ENCODE results near the gene IKZF4. TPM values are rescaled to one million over a fixed set of nuclear protein-coding genes. Genes with fewer than 3 reads are reported as not detected.

IKZF4 gene
- total and polyA plus RNA-seq, 4 experiments from 2014 or later = 0.37 to 7.9 (median 4.7) TPM

DNA sequence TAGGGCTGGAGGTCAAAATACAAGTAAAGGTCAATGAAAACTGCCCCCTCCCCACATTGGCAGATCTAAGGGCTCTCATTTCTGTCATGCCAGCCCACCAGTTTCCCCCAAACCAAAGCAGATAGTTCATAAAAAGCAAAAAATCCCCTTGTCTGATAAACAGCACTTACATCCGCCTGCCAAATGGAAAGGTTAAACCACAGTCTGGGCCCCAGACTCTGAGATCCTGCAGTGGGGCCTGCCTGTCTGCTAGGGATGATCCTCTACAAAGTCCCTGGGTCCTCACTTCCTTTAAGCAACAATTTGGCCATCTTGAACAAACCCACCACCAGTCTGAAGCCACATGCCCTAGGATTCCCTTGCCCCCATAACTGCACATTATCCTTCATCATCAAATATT is 11.1 kb downstream of the IKZF4 start:
- no peak for DNase-seq
- Mint-ChIP-seq H3K27ac (peak overlapping the region in 5 of 7 donors; percentile 18 to 81 (median 77)), H3K4me1 (peaks cover 6 to 20% (median 7%) of the 10 kb centered on the region in 4 donors), H3K27me3 (no peaks in the 10 kb centered on the region), H3K36me3 (peaks cover 37 to 64% of the 10 kb centered on the region in 2 donors), H3K4me3 (peak overlapping the region in 1 of 8 donors; percentile 2), H3K9me3 (no peaks in the 10 kb centered on the region)
- no peaks in the 10 kb centered on the region for H3K9me3 ChIP-seq (ENCODE audit: control insufficient read depth in 1 of 2, low read length in 2 of 2)
- peak overlapping the region; percentile 16 for H3K27ac ChIP-seq (ENCODE audit: low read depth, low read length)
- H3K27me3 ChIP-seq (ENCODE audit: insufficient read depth, low read length) = no peaks in the 10 kb centered on the region
- CTCF ChIA-PET (ENCODE audit: partially characterized antibody) = interaction anchor here (1.0 kb wide), 1 partner anchor 36 kb away, joined by 3 read pairs; no protein-coding TSS in a partner anchor
- POLR2A ChIA-PET (ENCODE audit: partially characterized antibody) = no interaction called here
- no peak overlapping the region for H3K4me3 ChIP-seq (ENCODE audit: low read length in 2 of 2)
- intact Hi-C loops (cut with micrococcal nuclease) = no loop called here
- peaks cover 7% of the 10 kb centered on the region for H3K4me1 ChIP-seq (ENCODE audit: insufficient read depth, low read length)
- peaks cover 30% of the 10 kb centered on the region for H3K36me3 ChIP-seq (ENCODE audit: insufficient read depth, low read length)

DNA sequence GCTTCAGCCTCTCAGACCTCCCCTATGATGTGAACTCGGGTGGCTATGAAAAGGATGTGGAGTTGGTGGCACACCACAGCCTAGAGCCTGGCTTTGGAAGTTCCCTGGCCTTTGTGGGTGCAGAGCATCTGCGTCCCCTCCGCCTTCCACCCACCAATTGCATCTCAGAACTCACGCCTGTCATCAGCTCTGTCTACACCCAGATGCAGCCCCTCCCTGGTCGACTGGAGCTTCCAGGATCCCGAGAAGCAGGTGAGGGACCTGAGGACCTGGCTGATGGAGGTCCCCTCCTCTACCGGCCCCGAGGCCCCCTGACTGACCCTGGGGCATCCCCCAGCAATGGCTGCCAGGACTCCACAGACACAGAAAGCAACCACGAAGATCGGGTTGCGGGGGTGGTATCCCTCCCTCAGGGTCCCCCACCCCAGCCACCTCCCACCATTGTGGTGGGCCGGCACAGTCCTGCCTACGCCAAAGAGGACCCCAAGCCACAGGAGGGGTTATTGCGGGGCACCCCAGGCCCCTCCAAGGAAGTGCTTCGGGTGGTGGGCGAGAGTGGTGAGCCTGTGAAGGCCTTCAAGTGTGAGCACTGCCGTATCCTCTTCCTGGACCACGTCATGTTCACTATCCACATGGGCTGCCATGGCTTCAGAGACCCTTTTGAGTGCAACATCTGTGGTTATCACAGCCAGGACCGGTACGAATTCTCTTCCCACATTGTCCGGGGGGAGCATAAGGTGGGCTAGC is 13.9 kb downstream of the IKZF4 start:
- no peak for DNase-seq
- Mint-ChIP-seq H3K36me3 (peaks cover 33 to 48% of the 10 kb centered on the region in 2 donors), H3K4me1 (peaks cover 3 to 24% (median 5%) of the 10 kb centered on the region in 4 donors), H3K4me3 (no peak overlapping the region), H3K9me3 (no peaks in the 10 kb centered on the region), H3K27me3 (no peaks in the 10 kb centered on the region), H3K27ac (peak overlapping the region in 1 of 7 donors; percentile 43)
- no peaks in the 10 kb centered on the region for H3K27me3 ChIP-seq (ENCODE audit: insufficient read depth, low read length)
- H3K4me1 ChIP-seq (ENCODE audit: insufficient read depth, low read length) = peaks cover 7% of the 10 kb centered on the region
- intact Hi-C loops (cut with micrococcal nuclease) = no loop called here
- no peak overlapping the region for H3K27ac ChIP-seq (ENCODE audit: low read depth, low read length)
- H3K36me3 ChIP-seq (ENCODE audit: insufficient read depth, low read length) = peaks cover 29% of the 10 kb centered on the region
- ChIA-PET CTCF (ENCODE audit: partially characterized antibody) (interaction anchor here (1.0 to 6.7 kb wide), 4 partner anchors 15 to 296 kb away, joined by 3 to 42 read pairs (median 5); partner anchors contain the start of gene SUOX), POLR2A (ENCODE audit: partially characterized antibody) (no interaction called here)
- H3K4me3 ChIP-seq (ENCODE audit: low read length in 2 of 2) = no peak overlapping the region
- H3K9me3 ChIP-seq (ENCODE audit: control insufficient read depth in 1 of 2, low read length in 2 of 2) = no peaks in the 10 kb centered on the region

DNA sequence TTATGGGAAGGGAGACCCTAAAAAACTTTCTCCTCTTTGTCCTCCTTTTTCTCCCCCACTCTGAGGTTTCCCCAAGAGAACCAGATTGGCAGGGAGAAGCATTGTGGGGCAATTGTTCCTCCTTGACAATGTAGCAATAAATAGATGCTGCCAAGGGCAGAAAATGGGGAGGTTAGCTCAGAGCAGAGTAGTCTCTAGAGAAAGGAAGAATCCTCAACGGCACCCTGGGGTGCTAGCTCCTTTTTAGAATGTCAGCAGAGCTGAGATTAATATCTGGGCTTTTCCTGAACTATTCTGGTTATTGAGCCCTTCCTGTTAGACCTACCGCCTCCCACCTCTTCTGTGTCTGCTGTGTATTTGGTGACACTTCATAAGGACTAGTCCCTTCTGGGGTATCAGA is 16.3 kb downstream of the IKZF4 start:
- Histone ChIP-seq H3K27ac (ENCODE audit: low read depth, low read length) (no peak overlapping the region), H3K27me3 (ENCODE audit: insufficient read depth, low read length) (no peaks in the 10 kb centered on the region), H3K4me3 (ENCODE audit: low read length in 2 of 2) (no peak overlapping the region), H3K9me3 (ENCODE audit: control insufficient read depth in 1 of 2, low read length in 2 of 2) (no peaks in the 10 kb centered on the region), H3K36me3 (ENCODE audit: insufficient read depth, low read length) (peaks cover 27% of the 10 kb centered on the region), H3K4me1 (ENCODE audit: insufficient read depth, low read length) (peaks cover 14% of the 10 kb centered on the region)
- H3K27ac Mint-ChIP-seq = peak overlapping the region in 5 of 7 donors; percentile 48 to 76 (median 65)
- H3K36me3 Mint-ChIP-seq = peaks cover 34 to 44% of the 10 kb centered on the region in 2 donors
- H3K27me3 Mint-ChIP-seq = no peaks in the 10 kb centered on the region
- no peak for DNase-seq
- POLR2A ChIA-PET (ENCODE audit: partially characterized antibody) = no interaction called here
- no peak overlapping the region for H3K4me3 Mint-ChIP-seq
- intact Hi-C loops (cut with micrococcal nuclease) = no loop called here
- peaks cover 5 to 30% (median 8%) of the 10 kb centered on the region in 4 donors for H3K4me1 Mint-ChIP-seq
- peaks cover 0 to 3% (median 0%) of the 10 kb centered on the region in 8 donors for H3K9me3 Mint-ChIP-seq
- CTCF ChIA-PET (ENCODE audit: partially characterized antibody) = interaction anchor here (1.0 to 6.7 kb wide), 2 partner anchors 40 to 82 kb away, joined by 3 to 42 read pairs; partner anchors contain the start of gene SUOX

DNA sequence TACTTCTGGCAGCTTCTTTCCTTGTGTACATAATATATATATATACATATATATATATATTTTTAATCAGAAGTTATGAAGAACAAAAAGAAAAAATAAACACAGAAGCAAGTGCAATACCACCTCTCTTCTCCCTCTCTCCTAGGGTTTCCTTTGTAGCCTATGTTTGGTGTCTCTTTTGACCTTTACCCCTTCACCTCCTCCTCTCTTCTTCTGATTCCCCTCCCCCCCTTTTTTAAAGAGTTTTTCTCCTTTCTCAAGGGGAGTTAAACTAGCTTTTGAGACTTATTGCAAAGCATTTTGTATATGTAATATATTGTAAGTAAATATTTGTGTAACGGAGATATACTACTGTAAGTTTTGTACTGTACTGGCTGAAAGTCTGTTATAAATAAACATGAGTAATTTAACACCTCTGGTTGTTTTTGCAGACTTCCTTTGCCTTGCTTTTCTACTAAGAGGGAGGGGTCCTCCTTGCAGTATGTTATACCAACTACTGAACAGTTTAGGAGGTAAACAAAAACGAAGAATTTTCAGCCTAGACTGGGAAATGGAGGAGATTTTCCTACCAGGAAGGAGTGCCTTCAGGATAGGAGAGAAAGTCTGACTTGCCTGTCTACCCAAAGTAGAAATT is 17.3 kb downstream of the IKZF4 start:
- Mint-ChIP-seq H3K36me3 (peaks cover 33 to 43% of the 10 kb centered on the region in 2 donors), H3K4me1 (peaks cover 12 to 34% (median 14%) of the 10 kb centered on the region in 4 donors), H3K9me3 (peaks cover 0 to 3% (median 0%) of the 10 kb centered on the region in 8 donors), H3K4me3 (no peak overlapping the region), H3K27me3 (no peaks in the 10 kb centered on the region), H3K27ac (peak overlapping the region in 3 of 7 donors; percentile 43 to 70 (median 52))
- intact Hi-C loops (cut with micrococcal nuclease) = no loop called here
- no peak for DNase-seq
- H3K4me3 ChIP-seq (ENCODE audit: low read length in 2 of 2) = no peak overlapping the region
- H3K4me1 ChIP-seq (ENCODE audit: insufficient read depth, low read length) = peaks cover 14% of the 10 kb centered on the region
- ChIA-PET CTCF (ENCODE audit: partially characterized antibody) (interaction anchor here (1.0 to 6.7 kb wide), 5 partner anchors 41 to 299 kb away, joined by 3 to 42 read pairs (median 3); partner anchors contain the start of gene SUOX), POLR2A (ENCODE audit: partially characterized antibody) (no interaction called here)
- H3K9me3 ChIP-seq (ENCODE audit: control insufficient read depth in 1 of 2, low read length in 2 of 2) = no peaks in the 10 kb centered on the region
- H3K36me3 ChIP-seq (ENCODE audit: insufficient read depth, low read length) = peaks cover 19% of the 10 kb centered on the region
- H3K27me3 ChIP-seq (ENCODE audit: insufficient read depth, low read length) = no peaks in the 10 kb centered on the region
- no peak overlapping the region for H3K27ac ChIP-seq (ENCODE audit: low read depth, low read length)

DNA sequence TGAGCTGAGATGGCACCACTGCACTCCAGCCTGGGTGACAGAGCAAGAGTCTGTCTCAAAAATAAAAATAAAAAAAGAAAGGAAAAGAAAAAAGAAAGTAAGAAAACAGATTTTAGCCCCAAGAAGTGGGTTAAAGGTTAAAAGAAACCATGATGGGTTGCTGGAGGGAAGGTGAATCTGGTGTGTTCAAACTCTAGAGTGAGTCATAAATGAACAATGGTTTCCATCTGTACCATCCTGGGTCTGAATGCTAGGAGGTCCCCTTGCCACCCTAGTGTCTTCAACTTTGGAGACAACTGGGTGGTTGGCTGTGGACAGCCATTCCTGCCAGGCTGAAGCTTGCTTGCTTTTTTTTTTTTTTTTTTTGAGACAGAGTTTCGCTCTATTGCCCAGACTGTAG is 19.3 kb downstream of the IKZF4 start:
- H3K27ac Mint-ChIP-seq = peak overlapping the region in 2 of 7 donors; percentile 48 to 96
- POLR2A ChIA-PET (ENCODE audit: partially characterized antibody) = interaction anchor here (0.6 to 2.2 kb wide), 16 partner anchors 27 to 302 kb away, joined by 3 to 16 read pairs (median 4); partner anchors contain the start of genes ESYT1, ORMDL2, PA2G4 and PYM1
- Histone ChIP-seq H3K4me1 (ENCODE audit: insufficient read depth, low read length) (peaks cover 23% of the 10 kb centered on the region), H3K9me3 (ENCODE audit: control insufficient read depth in 1 of 2, low read length in 2 of 2) (no peaks in the 10 kb centered on the region), H3K27ac (ENCODE audit: low read depth, low read length) (no peak overlapping the region), H3K27me3 (ENCODE audit: insufficient read depth, low read length) (no peaks in the 10 kb centered on the region), H3K4me3 (ENCODE audit: low read length in 2 of 2) (no peak overlapping the region), H3K36me3 (ENCODE audit: insufficient read depth, low read length) (peaks cover 30% of the 10 kb centered on the region)
- H3K27me3 Mint-ChIP-seq = no peaks in the 10 kb centered on the region
- peaks cover 15 to 45% (median 21%) of the 10 kb centered on the region in 4 donors for H3K4me1 Mint-ChIP-seq
- peaks cover 0 to 3% (median 0%) of the 10 kb centered on the region in 8 donors for H3K9me3 Mint-ChIP-seq
- peaks cover 37 to 46% of the 10 kb centered on the region in 2 donors for H3K36me3 Mint-ChIP-seq
- H3K4me3 Mint-ChIP-seq = no peak overlapping the region
- no peak for DNase-seq
- CTCF ChIA-PET (ENCODE audit: partially characterized antibody) = interaction anchor here (1.0 to 6.7 kb wide), 15 partner anchors 11 to 316 kb away, joined by 3 to 42 read pairs (median 4); partner anchors contain the start of genes SUOX and ZC3H10
- intact Hi-C loops (cut with micrococcal nuclease) = loop anchor here (2.0 kb wide), 2 partner anchors 111 to 301 kb away; no protein-coding TSS in a partner anchor

DNA sequence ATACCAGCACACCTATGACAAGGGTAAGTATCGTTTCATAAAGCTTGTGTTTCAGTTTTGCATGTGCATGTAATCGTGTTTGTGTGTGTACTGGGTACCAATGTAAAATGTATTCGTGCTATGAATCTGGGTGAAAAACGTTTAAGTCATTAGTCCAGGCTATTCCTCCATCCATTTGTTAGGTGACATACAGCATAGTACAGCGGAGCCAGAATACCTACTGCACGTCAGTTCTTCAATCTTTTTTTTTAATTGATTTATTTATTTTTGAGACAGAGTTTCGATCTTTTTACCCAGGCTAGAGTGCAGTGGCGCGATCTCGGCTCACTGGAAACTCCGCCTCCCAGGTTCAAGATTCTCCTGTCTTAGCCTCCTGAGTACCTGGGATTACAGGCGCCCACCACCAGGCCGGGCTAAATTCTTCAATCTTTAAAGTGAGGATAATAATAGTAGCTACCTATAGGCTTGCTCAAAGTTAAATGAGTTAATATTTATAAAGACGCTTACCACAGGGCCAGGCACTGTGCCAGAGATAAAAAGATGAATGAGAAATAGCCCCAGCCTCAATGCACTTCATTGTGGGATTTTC is 20.2 kb downstream of the IKZF4 start:
- peaks cover 23% of the 10 kb centered on the region for H3K4me1 ChIP-seq (ENCODE audit: insufficient read depth, low read length)
- Mint-ChIP-seq H3K4me1 (peaks cover 13 to 45% (median 21%) of the 10 kb centered on the region in 4 donors), H3K36me3 (peaks cover 28 to 43% of the 10 kb centered on the region in 2 donors)

More for the DNA sequence above, 20.2 kb downstream of the IKZF4 start:
- ChIA-PET POLR2A (ENCODE audit: partially characterized antibody) (interaction anchor here (0.7 to 2.2 kb wide), 18 partner anchors 28 to 312 kb away, joined by 3 to 16 read pairs (median 4); partner anchors contain the start of genes CD63, DNAJC14, ESYT1 and ORMDL2), CTCF (ENCODE audit: partially characterized antibody) (interaction anchor here (0.6 to 6.7 kb wide), 17 partner anchors 12 to 1716 kb away, joined by 3 to 42 read pairs (median 4); partner anchors contain the start of genes COPZ1, RAB5B, SUOX and ZC3H10)
- Histone ChIP-seq H3K9me3 (ENCODE audit: control insufficient read depth in 1 of 2, low read length in 2 of 2) (no peaks in the 10 kb centered on the region), H3K36me3 (ENCODE audit: insufficient read depth, low read length) (peaks cover 28% of the 10 kb centered on the region), H3K27ac (ENCODE audit: low read depth, low read length) (peak overlapping the region; percentile 87), H3K27me3 (ENCODE audit: insufficient read depth, low read length) (no peaks in the 10 kb centered on the region), H3K4me3 (ENCODE audit: low read length in 2 of 2) (peak overlapping the region; percentile 24 to 94)
- intact Hi-C loops (cut with micrococcal nuclease) = loop anchor here (1.0 to 2.0 kb wide), 8 partner anchors 34 to 302 kb away; partner anchors contain the start of genes PA2G4, SARNP and ZC3H10
- Mint-ChIP-seq H3K27me3 (no peaks in the 10 kb centered on the region), H3K9me3 (peaks cover 0 to 3% (median 0%) of the 10 kb centered on the region in 8 donors), H3K27ac (peak overlapping the region; percentile 96 to 100 (median 99)), H3K4me3 (peak overlapping the region; percentile 98 to 100 (median 99))
- DNase-seq = no peak

Measured in CD4-positive, alpha-beta memory T cell (primary cell).